DND-41 (cell line): Measurements from ENCODE around the gene SNAPIN.

Source experiments
- ATAC-seq: fragments of 200-7000 bp; cut with Tn5 transposase; 3 replicates; pipeline ENCODE4 v1.9.1; 2021; ENCODE audit warnings: low read depth; ENCODE audit not compliant: insufficient read depth
- DNase-seq: peaks from one replicate; pipeline ENCODE4 v3.0.0-alpha.2; 2020
- H2AFZ ChIP-seq: 2 replicates; pipeline ENCODE4 v1.6.0; 2012; ENCODE audit warnings: low read depth, low read length
- H3K27ac ChIP-seq: 2 replicates; pipeline ENCODE4 v1.5.1; 2012; ENCODE audit warnings: low read length, inconsistent platforms
- H3K27me3 ChIP-seq: fragments of 200-600 bp; sonication (generic); 2 replicates; pipeline ENCODE4 v1.6.0; 2012; ENCODE audit warnings: low read length, mild to moderate bottlenecking, inconsistent platforms; ENCODE audit not compliant: insufficient read depth, poor library complexity
- H3K36me3 ChIP-seq: 2 replicates; pipeline ENCODE4 v1.5.1; 2012; ENCODE audit warnings: low read length, inconsistent platforms; ENCODE audit not compliant: insufficient read depth
- H3K4me1 ChIP-seq: 2 replicates; pipeline ENCODE4 v1.5.1; 2012; ENCODE audit warnings: mild to moderate bottlenecking, low read length; ENCODE audit not compliant: insufficient read depth
- H3K4me2 ChIP-seq: 2 replicates; pipeline ENCODE4 v1.6.0; 2012; ENCODE audit warnings: mild to moderate bottlenecking, moderate library complexity, low read length, inconsistent platforms; ENCODE audit not compliant: insufficient read depth
- H3K4me3 ChIP-seq, 2 experiments: fragments of 200-600 bp in 1 of 2; shearing (Covaris generic) in 1 of 2; 2 replicates each; pipeline ENCODE4 v1.5.1; 2012 to 2016; ENCODE audit warnings: inconsistent platforms in 2 of 2, low read length in 2 of 2, mild to moderate bottlenecking in 2 of 2, low read depth in 1 of 2, moderate library complexity in 1 of 2
- H3K79me2 ChIP-seq: 2 replicates; pipeline ENCODE4 v1.6.0; 2012; ENCODE audit warnings: low read length, inconsistent platforms; ENCODE audit not compliant: insufficient read depth
- H3K9ac ChIP-seq: 2 replicates; pipeline ENCODE4 v1.6.0; 2012; ENCODE audit warnings: low read depth, mild to moderate bottlenecking, inconsistent platforms, low read length, moderate library complexity
- H3K9me3 ChIP-seq: 2 replicates; pipeline ENCODE4 v1.5.1; 2012; ENCODE audit warnings: low read length, moderate library complexity, mild to moderate bottlenecking, inconsistent platforms; ENCODE audit not compliant: insufficient read depth, severe bottlenecking
- H4K20me1 ChIP-seq: 2 replicates; pipeline ENCODE4 v1.6.0; 2012; ENCODE audit warnings: low read length; ENCODE audit not compliant: insufficient read depth
- EZH2 ChIP-seq: IDR thresholded peaks from 3 replicates; pipeline ENCODE4 v1.6.1; 2012; ENCODE audit warnings: borderline replicate concordance, low read depth, mild to moderate bottlenecking, moderate library complexity, low read length, inconsistent platforms; ENCODE audit not compliant: severe bottlenecking
- TF ChIP-seq, protein P1 (sequence below): IDR thresholded peaks from 2 replicates; pipeline ENCODE4 v1.5.1; 2012; ENCODE audit warnings: borderline replicate concordance, low read length, moderate library complexity, mild to moderate bottlenecking; ENCODE audit not compliant: poor library complexity, severe bottlenecking; ENCODE audit errors: extremely low read depth

SNAPIN gene

GRCh38 chr1:153640861-153641260 is 17.6 kb upstream of the SNAPIN start:
- H3K79me2 ChIP-seq, result peaks cover 68% of the 10 kb centered on the region
- H3K4me1 ChIP-seq, result peaks cover 21% of the 10 kb centered on the region
- H3K9me3 ChIP-seq, result no peaks in the 10 kb centered on the region
- no peak overlapping the region for H3K27ac ChIP-seq
- no peak for ATAC-seq
- no peak overlapping the region for H2AFZ ChIP-seq
- DNase-seq, result no peak
- H3K27me3 ChIP-seq, result no peaks in the 10 kb centered on the region
- H3K9ac ChIP-seq, result no peak overlapping the region
- H3K36me3 ChIP-seq, result peaks cover 100% of the 10 kb centered on the region
- no peak overlapping the region for H3K4me2 ChIP-seq
- TF ChIP-seq EZH2, result no peak
- TF ChIP-seq, protein P1, sequence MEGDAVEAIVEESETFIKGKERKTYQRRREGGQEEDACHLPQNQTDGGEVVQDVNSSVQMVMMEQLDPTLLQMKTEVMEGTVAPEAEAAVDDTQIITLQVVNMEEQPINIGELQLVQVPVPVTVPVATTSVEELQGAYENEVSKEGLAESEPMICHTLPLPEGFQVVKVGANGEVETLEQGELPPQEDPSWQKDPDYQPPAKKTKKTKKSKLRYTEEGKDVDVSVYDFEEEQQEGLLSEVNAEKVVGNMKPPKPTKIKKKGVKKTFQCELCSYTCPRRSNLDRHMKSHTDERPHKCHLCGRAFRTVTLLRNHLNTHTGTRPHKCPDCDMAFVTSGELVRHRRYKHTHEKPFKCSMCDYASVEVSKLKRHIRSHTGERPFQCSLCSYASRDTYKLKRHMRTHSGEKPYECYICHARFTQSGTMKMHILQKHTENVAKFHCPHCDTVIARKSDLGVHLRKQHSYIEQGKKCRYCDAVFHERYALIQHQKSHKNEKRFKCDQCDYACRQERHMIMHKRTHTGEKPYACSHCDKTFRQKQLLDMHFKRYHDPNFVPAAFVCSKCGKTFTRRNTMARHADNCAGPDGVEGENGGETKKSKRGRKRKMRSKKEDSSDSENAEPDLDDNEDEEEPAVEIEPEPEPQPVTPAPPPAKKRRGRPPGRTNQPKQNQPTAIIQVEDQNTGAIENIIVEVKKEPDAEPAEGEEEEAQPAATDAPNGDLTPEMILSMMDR, result no peak
- peaks cover 29% of the 10 kb centered on the region; the same call in 1 of the 2 replicates for H4K20me1 ChIP-seq
- H3K4me3 ChIP-seq, result no peak overlapping the region

DNA sequence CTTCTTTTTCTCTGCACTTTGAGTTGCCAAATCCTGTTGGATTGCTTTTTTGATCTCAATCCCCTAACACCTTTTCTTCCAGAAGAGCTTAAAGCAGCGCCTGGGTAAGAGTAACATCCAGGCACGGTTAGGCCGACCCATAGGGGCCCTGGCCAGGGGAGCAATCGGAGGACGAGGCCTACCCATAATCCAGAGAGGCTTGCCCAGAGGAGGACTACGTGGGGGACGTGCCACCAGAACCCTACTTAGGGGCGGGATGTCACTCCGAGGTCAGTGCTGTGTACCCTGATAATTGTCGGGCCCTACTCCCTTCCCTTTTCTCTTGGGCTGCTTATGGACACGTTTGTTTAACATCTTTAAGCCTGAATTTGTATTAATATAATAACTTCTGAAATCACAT is 16.3 kb upstream of the SNAPIN start:
- ATAC-seq, result no peak
- no peak overlapping the region for H3K4me3 ChIP-seq
- peaks cover 100% of the 10 kb centered on the region for H3K36me3 ChIP-seq
- H3K27me3 ChIP-seq, result no peaks in the 10 kb centered on the region
- DNase-seq, result no peak
- no peaks in the 10 kb centered on the region for H3K9me3 ChIP-seq
- no peak overlapping the region for H3K27ac ChIP-seq
- H4K20me1 ChIP-seq, result peaks cover 19% of the 10 kb centered on the region; the same call in 1 of the 2 replicates
- H3K4me2 ChIP-seq, result no peak overlapping the region; the same call in 1 of the 2 replicates
- H2AFZ ChIP-seq, result no peak overlapping the region
- peaks cover 55% of the 10 kb centered on the region for H3K79me2 ChIP-seq
- no peak for TF ChIP-seq EZH2
- TF ChIP-seq, protein P1, result no peak
- no peak overlapping the region for H3K9ac ChIP-seq
- peaks cover 8% of the 10 kb centered on the region for H3K4me1 ChIP-seq

DNA sequence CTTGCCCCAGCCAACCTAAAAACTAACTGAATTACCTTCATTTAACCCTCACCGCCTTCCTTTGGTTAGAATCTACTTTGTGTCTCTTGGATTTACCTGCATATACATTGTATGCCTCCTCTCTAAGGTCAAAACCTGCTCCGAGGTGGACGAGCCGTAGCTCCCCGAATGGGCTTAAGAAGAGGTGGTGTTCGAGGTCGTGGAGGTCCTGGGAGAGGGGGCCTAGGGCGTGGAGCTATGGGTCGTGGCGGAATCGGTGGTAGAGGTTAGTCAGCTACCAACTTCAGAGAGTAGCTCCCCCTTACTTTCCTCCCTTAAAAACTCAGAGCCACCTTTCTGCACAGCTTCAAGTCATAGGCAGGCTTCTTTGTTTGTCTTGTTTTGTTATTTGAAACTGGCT is 15.4 kb upstream of the SNAPIN start:
- DNase-seq (no peak), ATAC-seq (no peak)
- H3K36me3 ChIP-seq, result peaks cover 94% of the 10 kb centered on the region
- H3K27me3 ChIP-seq, result no peaks in the 10 kb centered on the region
- H3K9ac ChIP-seq, result no peak overlapping the region
- peaks cover 46% of the 10 kb centered on the region for H3K79me2 ChIP-seq
- no peaks in the 10 kb centered on the region for H3K9me3 ChIP-seq
- no peak overlapping the region for H2AFZ ChIP-seq
- peaks cover 17% of the 10 kb centered on the region; the same call in 1 of the 2 replicates for H4K20me1 ChIP-seq
- H3K4me2 ChIP-seq, result no peak overlapping the region
- H3K27ac ChIP-seq, result no peak overlapping the region
- TF ChIP-seq, protein P1, result no peak
- TF ChIP-seq EZH2, result no peak
- peaks cover 7% of the 10 kb centered on the region; the same call in 1 of the 2 replicates for H3K4me1 ChIP-seq
- H3K4me3 ChIP-seq, result no peak overlapping the region
